HG02840 (cell line): ENCODE data around the gene GRP.

ENCODE experiments used
- ATAC-seq: cut with Tn5 transposase; IDR thresholded peaks from one replicate; pipeline ENCODE4 v1.9.1; 2021; ENCODE audit warnings: mild to moderate bottlenecking, moderate library complexity, moderate number of reproducible peaks; ENCODE audit not compliant: unreplicated experiment, low FRiP score

Gene GRP

GRCh38 chr18:59266886-59267502 is 47.0 kb downstream of the GRP start:
- no peak for ATAC-seq

- no peak for ATAC-seq
Measured at GRCh38 chr18:59267503-59268126, 47.7 kb downstream of the GRP start.

- ATAC-seq = no peak
Measured at GRCh38 chr18:59268127-59268720, 48.3 kb downstream of the GRP start.

GRCh38 chr18:59268721-59269562 is 49.0 kb downstream of the GRP start:
- no peak for ATAC-seq

- no peak for ATAC-seq
Measured at GRCh38 chr18:59269563-59270119, 49.7 kb downstream of the GRP start.

GRCh38 chr18:59270689-59271257 is 50.8 kb downstream of the GRP start:
- ATAC-seq = no peak

- ATAC-seq = no peak
Measured at GRCh38 chr18:59271606-59272220, 51.8 kb downstream of the GRP start.

GRCh38 chr18:59272221-59272888 is 52.4 kb downstream of the GRP start:
- no peak for ATAC-seq

- no peak for ATAC-seq
Measured at GRCh38 chr18:59272891-59273758, 53.2 kb downstream of the GRP start, which contains the start of gene RAX. Gene RAX, minus strand, starts transcription at chr18:59273454. Its CDS starts 248 bp downstream, at chr18:59273206.

- no peak for ATAC-seq
Measured at GRCh38 chr18:59273759-59274532, 54.0 kb downstream of the GRP start.

- ATAC-seq = no peak
Measured at GRCh38 chr18:59274533-59274928, 54.6 kb downstream of the GRP start.

GRCh38 chr18:59275406-59275949 is 55.5 kb downstream of the GRP start:
- ATAC-seq = no peak

GRCh38 chr18:59276047-59276446 is 56.1 kb downstream of the GRP start:
- no peak for ATAC-seq

GRCh38 chr18:59278793-59279192 is 58.8 kb downstream of the GRP start:
- no peak for ATAC-seq

- no peak for ATAC-seq
Measured at GRCh38 chr18:59279193-59279592, 59.2 kb downstream of the GRP start.

- ATAC-seq = no peak
Measured at GRCh38 chr18:59279722-59280121, 59.8 kb downstream of the GRP start.
